ENCODE results near the gene SETD3.

The SETD3 gene

GRCh38 chr14:99420711-99421110 is 59.9 kb downstream of the SETD3 start:
- DNase-seq = no peak

GRCh38 chr14:99419905-99420304 is 60.8 kb downstream of the SETD3 start:
- DNase-seq = no peak

- no peak for DNase-seq
Observed at GRCh38 chr14:99418242-99418641, 62.4 kb downstream of the SETD3 start.

GRCh38 chr14:99416909-99417308 is 63.8 kb downstream of the SETD3 start:
- no peak for DNase-seq

GRCh38 chr14:99415496-99416281 is 65.0 kb downstream of the SETD3 start:
- DNase-seq = peak; percentile 52 to 57

- DNase-seq = no peak
Observed at GRCh38 chr14:99413911-99414310, 66.7 kb downstream of the SETD3 start.

GRCh38 chr14:99413172-99413571 is 67.5 kb downstream of the SETD3 start:
- no peak for DNase-seq

GRCh38 chr14:99412117-99413061 is 68.3 kb downstream of the SETD3 start:
- peak; percentile 59 to 63 for DNase-seq

- no peak for DNase-seq
Observed at GRCh38 chr14:99410019-99410418, 70.6 kb downstream of the SETD3 start.

- DNase-seq = no peak
Observed at GRCh38 chr14:99408971-99409289, 71.7 kb downstream of the SETD3 start.

- no peak for DNase-seq
Observed at GRCh38 chr14:99408286-99408970, 72.2 kb downstream of the SETD3 start.

GRCh38 chr14:99407416-99407815 is 73.2 kb downstream of the SETD3 start:
- DNase-seq = no peak

- no peak for DNase-seq
Observed at GRCh38 chr14:99402950-99403349, 77.7 kb downstream of the SETD3 start.

- DNase-seq = no peak
Observed at GRCh38 chr14:99402285-99402648, 78.4 kb downstream of the SETD3 start.

- no peak for DNase-seq
Observed at GRCh38 chr14:99401621-99402284, 78.9 kb downstream of the SETD3 start.

- no peak for DNase-seq
Observed at GRCh38 chr14:99401211-99401610, 79.4 kb downstream of the SETD3 start.

GRCh38 chr14:99397698-99398097 is 83.0 kb downstream of the SETD3 start:
- DNase-seq = no peak

- peak; percentile 59 to 65 for DNase-seq
Observed at GRCh38 chr14:99395909-99396530, 84.6 kb downstream of the SETD3 start.

- DNase-seq = no peak
Observed at GRCh38 chr14:99394602-99395156, 86.0 kb downstream of the SETD3 start.

- peak; percentile 50 to 58 for DNase-seq
Observed at GRCh38 chr14:99393059-99393655, 87.5 kb downstream of the SETD3 start.

GRCh38 chr14:99391671-99392070 is 89.0 kb downstream of the SETD3 start:
- DNase-seq = no peak

Measured in activated T-cell treated with anti-CD3 and anti-CD28 coated beads, Interleukin-2, amount 50 U/mL, for 48 hours (primary cell).